Stimulated activated CD4-positive, alpha-beta T cell treated with anti-CD3 and anti-CD28 coated beads, TNF-alpha, amount 100 ng/mL, for 24 hours (primary cell): ENCODE data around the gene SLC6A18.
"Not testable (repeated sequence)": the region's sequence is repeated elsewhere in the genome, so short reads cannot be mapped to it uniquely, and the experiment has no call there.

Experiments used
- DNase-seq, 3 experiments: peaks; one replicate each; pipeline ENCODE4 v3.0.0-alpha.2; 2020; ENCODE audit warnings: low read depth in 3 of 3

The SLC6A18 gene

GRCh38 chr5:1290956-1291355, 65.8 kb downstream of the SLC6A18 start:
- not testable (repeated sequence) for DNase-seq

DNA sequence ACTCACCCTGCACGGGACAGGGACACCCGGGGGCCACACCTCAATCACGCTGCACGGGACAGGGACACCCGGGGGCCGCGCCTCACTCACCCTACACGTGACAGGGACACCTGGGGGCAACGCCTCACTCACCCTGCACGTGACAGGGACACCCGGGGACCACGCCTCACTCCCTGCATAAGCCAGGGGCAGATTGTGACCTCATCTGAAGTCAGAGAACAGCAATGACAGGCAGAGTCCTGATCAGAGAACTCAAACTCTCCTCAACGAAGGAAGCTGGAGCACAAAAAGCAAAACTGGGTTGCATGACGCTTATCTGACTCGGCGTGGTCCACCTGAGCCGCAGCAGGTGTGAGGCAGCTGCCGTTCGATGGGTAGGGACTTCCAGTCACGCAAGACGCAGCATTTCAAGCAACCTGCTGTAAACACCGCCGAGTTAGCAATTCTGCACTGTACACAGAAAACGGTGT, 66.5 kb downstream of the SLC6A18 start:
- no peak for DNase-seq

DNA sequence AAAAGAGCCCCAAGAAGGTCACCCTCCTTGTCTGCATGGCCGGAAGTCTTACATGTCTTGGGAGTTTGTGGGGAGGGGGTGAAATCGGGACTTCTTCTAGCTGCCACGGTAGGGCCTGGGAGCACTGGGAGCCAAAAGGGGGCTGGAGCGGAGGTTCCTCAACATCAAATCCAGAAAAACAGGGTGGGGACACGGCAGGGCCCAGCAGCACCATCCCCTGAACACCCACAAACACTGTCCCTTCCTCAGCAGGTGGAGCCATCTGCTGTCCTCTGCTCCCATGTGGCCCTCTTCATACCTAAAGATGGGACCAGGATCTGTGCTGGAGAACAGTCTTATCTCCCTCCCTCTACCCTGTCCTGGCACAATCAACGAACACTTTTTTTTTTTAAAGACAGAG, 67.0 kb downstream of the SLC6A18 start:
- no peak for DNase-seq

GRCh38 chr5:1292846-1293415, 67.8 kb downstream of the SLC6A18 start:
- DNase-seq = no peak

DNA sequence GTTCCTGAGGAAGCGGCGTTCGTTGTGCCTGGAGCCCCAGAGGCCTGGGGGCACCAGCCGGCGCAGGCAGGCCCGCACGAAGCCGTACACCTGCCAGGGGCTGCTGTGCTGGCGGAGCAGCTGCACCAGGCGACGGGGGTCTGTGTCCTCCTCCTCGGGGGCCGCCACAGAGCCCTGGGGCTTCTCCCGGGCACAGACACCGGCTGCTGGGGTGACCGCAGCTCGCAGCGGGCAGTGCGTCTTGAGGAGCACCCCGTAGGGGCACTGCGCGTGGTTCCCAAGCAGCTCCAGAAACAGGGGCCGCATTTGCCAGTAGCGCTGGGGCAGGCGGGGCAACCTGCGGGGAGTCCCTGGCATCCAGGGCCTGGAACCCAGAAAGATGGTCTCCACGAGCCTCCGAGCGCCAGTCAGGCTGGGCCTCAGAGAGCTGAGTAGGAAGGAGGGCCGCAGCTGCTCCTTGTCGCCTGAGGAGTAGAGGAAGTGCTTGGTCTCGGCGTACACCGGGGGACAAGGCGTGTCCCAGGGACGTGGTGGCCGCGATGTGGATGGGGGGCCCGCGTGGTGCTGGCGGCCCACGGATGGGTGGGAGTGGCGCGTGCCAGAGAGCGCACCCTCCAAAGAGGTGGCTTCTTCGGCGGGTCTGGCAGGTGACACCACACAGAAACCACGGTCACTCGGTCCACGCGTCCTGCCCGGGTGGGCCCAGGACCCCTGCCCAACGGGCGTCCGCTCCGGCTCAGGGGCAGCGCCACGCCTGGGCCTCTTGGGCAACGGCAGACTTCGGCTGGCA, 68.4 kb downstream of the SLC6A18 start:
- DNase-seq = no peak

- no peak for DNase-seq
Observed at GRCh38 chr5:1294206-1294834, 69.1 kb downstream of the SLC6A18 start.

DNA sequence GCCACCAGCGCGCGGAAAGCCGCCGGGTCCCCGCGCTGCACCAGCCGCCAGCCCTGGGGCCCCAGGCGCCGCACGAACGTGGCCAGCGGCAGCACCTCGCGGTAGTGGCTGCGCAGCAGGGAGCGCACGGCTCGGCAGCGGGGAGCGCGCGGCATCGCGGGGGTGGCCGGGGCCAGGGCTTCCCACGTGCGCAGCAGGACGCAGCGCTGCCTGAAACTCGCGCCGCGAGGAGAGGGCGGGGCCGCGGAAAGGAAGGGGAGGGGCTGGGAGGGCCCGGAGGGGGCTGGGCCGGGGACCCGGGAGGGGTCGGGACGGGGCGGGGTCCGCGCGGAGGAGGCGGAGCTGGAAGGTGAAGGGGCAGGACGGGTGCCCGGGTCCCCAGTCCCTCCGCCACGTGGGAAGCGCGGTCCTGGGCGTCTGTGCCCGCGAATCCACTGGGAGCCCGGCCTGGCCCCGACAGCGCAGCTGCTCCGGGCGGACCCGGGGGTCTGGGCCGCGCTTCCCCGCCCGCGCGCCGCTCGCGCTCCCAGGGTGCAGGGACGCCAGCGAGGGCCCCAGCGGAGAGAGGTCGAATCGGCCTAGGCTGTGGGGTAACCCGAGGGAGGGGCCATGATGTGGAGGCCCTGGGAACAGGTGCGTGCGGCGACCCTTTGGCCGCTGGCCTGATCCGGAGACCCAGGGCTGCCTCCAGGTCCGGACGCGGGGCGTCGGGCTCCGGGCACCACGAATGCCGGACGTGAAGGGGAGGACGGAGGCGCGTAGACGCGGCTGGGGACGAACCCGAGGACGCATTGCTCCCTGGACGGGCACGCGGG, 69.9 kb downstream of the SLC6A18 start, which contains the start of gene TERT:
TERT (minus strand) TSS at position 234 of the 815 bp plus-strand sequence; CDS start at position 155, 79 bp downstream.
- peak; percentile 65 to 89 (median 78) for DNase-seq

DNA sequence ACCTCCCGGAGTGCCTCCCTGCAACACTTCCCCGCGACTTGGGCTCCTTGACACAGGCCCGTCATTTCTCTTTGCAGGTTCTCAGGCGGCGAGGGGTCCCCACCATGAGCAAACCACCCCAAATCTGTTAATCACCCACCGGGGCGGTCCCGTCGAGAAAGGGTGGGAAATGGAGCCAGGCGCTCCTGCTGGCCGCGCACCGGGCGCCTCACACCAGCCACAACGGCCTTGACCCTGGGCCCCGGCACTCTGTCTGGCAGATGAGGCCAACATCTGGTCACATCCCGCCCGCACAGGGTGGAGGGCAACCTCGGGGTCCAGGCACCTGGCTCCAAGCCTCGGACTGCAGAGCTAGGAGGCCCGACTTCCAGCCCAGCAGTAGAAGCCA, 70.5 kb downstream of the SLC6A18 start:
- DNase-seq = no peak
